Kidney glomerular epithelial cell (primary cell): Measurements from ENCODE around the gene FBXO2.
A peak's percentile ranks its signal among the peaks of the same experiment; 100 is the strongest.

Experiments
- DNase-seq: peaks from one replicate; lab custom pipeline; 2025; lab: John Stamatoyannopoulos, UW

Gene FBXO2

GRCh38 chr1:11654137-11654938, at the start of gene FBXO2, which contains the start of gene FBXO44:
Gene FBXO2 (minus strand): TSS chr1:11654429. CDS start chr1:11654340, 89 bp downstream.
Gene FBXO44 (plus strand): TSS chr1:11654877. CDS start chr1:11655836, 959 bp downstream.
- DNase-seq, result peak; percentile 8

GRCh38 chr1:11703357-11704193, 49.3 kb upstream of the FBXO2 start:
- DNase-seq, result no peak

GRCh38 chr1:11701981-11702803, 48.0 kb upstream of the FBXO2 start:
- no peak for DNase-seq

GRCh38 chr1:11701551-11701961, 47.3 kb upstream of the FBXO2 start:
- no peak for DNase-seq

- no peak for DNase-seq
Measured at GRCh38 chr1:11700601-11701467, 46.6 kb upstream of the FBXO2 start.

GRCh38 chr1:11697893-11698210, 43.6 kb upstream of the FBXO2 start:
- no peak for DNase-seq

GRCh38 chr1:11697188-11697892, 43.1 kb upstream of the FBXO2 start:
- no peak for DNase-seq

GRCh38 chr1:11695861-11696260, 41.6 kb upstream of the FBXO2 start:
- DNase-seq, result no peak

- no peak for DNase-seq
Measured at GRCh38 chr1:11693917-11694316, 39.7 kb upstream of the FBXO2 start.

GRCh38 chr1:11693024-11693590, 38.9 kb upstream of the FBXO2 start:
- DNase-seq, result peak; percentile 39

- no peak for DNase-seq
Measured at GRCh38 chr1:11691928-11692711, 37.9 kb upstream of the FBXO2 start.

- DNase-seq, result no peak
Measured at GRCh38 chr1:11691302-11691914, 37.2 kb upstream of the FBXO2 start, which contains the start of gene DRAXIN. Gene DRAXIN (plus strand): TSS chr1:11691710. CDS start chr1:11706259, 14,549 bp downstream.

- no peak for DNase-seq
Measured at GRCh38 chr1:11690397-11691301, 36.4 kb upstream of the FBXO2 start.

GRCh38 chr1:11688506-11688905, 34.3 kb upstream of the FBXO2 start:
- DNase-seq, result no peak

GRCh38 chr1:11685210-11685752, 31.1 kb upstream of the FBXO2 start:
- no peak for DNase-seq

GRCh38 chr1:11684070-11684469, 29.8 kb upstream of the FBXO2 start:
- no peak for DNase-seq

- no peak for DNase-seq
Measured at GRCh38 chr1:11682799-11683198, 28.6 kb upstream of the FBXO2 start.
